Pancreas (tissue), 10 donors: ENCODE results near the gene PNPO. TPM values are rescaled to one million over a fixed set of nuclear protein-coding genes. Genes with fewer than 3 reads are reported as not detected.

Experiments used
- ATAC-seq, 4 donors: fragments of 200-7000 bp; cut with Tn5 transposase; one replicate each; pipeline versions ENCODE4 v1.8.0 to v1.9.1; 2020; ENCODE audit warnings: mild to moderate bottlenecking in 4 of 4, moderate library complexity in 4 of 4
- DNase-seq, 6 donors: peaks; one replicate each; pipeline ENCODE4 v3.0.0-alpha.2; 2020
- FAIRE-seq: peaks from 2 replicates; lab custom pipeline; 2012; peaks lifted over from hg19 to GRCh38; lab: Jason Lieb, UNC
- H3K27ac ChIP-seq, 4 donors: fragments of 200-600 bp; sonication (generic); 1 replicate in 3 of 4; 2 replicates in 1 of 4; pipeline versions ENCODE4 v1.5.0 to v1.8.0; 2020
- H3K27me3 ChIP-seq, 4 donors: fragments of 200-600 bp; one replicate each; pipeline ENCODE4 v1.8.0; 2021
- H3K36me3 ChIP-seq, 3 donors: fragments of 200-600 bp; sonication (generic) in 1 of 3; one replicate each; pipeline versions ENCODE4 v1.5.0 to v1.8.0; 2020 to 2021
- H3K4me1 ChIP-seq, 3 donors: fragments of 200-600 bp; one replicate each; pipeline ENCODE4 v1.8.0; 2021
- H3K4me3 ChIP-seq, 4 donors: fragments of 200-600 bp; sonication (generic) in 2 of 4; one replicate each; pipeline versions ENCODE4 v1.5.0 to v1.8.0; 2020 to 2021
- H3K9me3 ChIP-seq, 4 donors: fragments of 200-600 bp; one replicate each; pipeline ENCODE4 v1.8.0; 2021
- WGBS, 2 donors: extraction: QIAGEN DNeasy Blood & Tissue Kit; methylation state at CpG; one replicate each; pipeline ENCODE4 v1.1.7; 2013; 5-methylcytosine and 5-hydroxymethylcytosine counted together
- intact Hi-C, 3 donors: fragments of 100-400 bp; cut with DNase I; formaldehyde crosslinking; loops; one replicate each; pipeline versions ENCODE4 v1.11.1 to v1.14.2; 2022
- polyA plus RNA-seq, 2 donors: library from polyadenylated mRNA; stranded (reverse); fragments of 200-250 nt; gene quantifications; one replicate each; pipeline ENCODE4 v1.2.3, GENCODE V29; 2013
- total RNA-seq, 6 donors: library from RNA; stranded (reverse); fragmentation: NEBNext Ultra II Directional in 4 of 6; extraction: Animal tissue kit (Norgen Biotek cat#: 25700) in 4 of 6; gene quantifications; one replicate each; pipeline versions ENCODE4 v1.2.1 to v1.2.4, GENCODE V29; 2021 to 2023
- TF ChIP-seq, protein P1 (sequence below), 4 donors: fragments of 200-600 bp; sonication (generic) in 3 of 4; IDR thresholded peaks; one replicate each; pipeline versions ENCODE4 v1.5.0 to v1.8.0; 2021; ENCODE audit warnings: antibody characterized with exemption in 4 of 4
- donor health status: healthy with polysubstance abuse.
- donor health status: DM: no; HTN: no; CAD: no; lungs with moderate emphysema.
- donor health status: DM: no; HTN: no; CAD: no.
- donor health status: control.
- donor health status: control.
- donor health status: Bipolar disorder and iron deficiency.
- donor health status: DM: yes; HTN: yes; CAD: no.
- donor health status: DM: no; HTN: no; CAD: no.
- donor health status: DM: no; HTN: no; CAD: no.
- donor health status: DM: yes; HTN: yes; CAD: no.

PNPO gene
- total and polyA plus RNA-seq, 8 donors: 6.5 to 23.5 (median 16.2) TPM

DNA sequence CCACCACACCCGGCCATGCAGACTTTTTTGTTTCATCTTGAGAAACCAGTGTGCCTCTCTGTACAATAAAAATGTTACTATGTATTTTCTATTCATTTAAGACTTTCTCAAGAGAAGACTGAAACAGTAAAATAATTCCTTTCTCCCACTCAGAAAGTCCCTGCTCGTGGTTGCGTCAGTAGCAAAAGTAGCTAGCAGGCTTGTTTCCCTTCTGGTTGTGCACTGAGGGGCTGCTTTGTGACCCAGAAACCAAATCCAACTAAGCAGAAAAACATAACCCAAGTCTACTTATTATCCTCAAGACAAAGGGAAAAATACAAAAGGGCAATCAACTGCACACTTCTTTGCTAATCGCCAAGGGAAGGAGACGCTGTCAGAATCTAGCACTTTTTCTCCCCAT, 3.4 kb upstream of the PNPO start:
- Histone ChIP-seq H3K4me3 (no peak overlapping the region), H3K27ac (no peak overlapping the region), H3K36me3 (no peaks in the 10 kb centered on the region), H3K4me1 (peaks cover 0 to 13% (median 0%) of the 10 kb centered on the region in 3 donors), H3K27me3 (no peaks in the 10 kb centered on the region), H3K9me3 (no peaks in the 10 kb centered on the region)
- ATAC-seq: no peak
- no peak for DNase-seq
- intact Hi-C loops: no loop called here
- WGBS, 2 donors: 92 to 94% methylated on average over 5 of the region's 5 CpGs
- TF ChIP-seq, protein P1, sequence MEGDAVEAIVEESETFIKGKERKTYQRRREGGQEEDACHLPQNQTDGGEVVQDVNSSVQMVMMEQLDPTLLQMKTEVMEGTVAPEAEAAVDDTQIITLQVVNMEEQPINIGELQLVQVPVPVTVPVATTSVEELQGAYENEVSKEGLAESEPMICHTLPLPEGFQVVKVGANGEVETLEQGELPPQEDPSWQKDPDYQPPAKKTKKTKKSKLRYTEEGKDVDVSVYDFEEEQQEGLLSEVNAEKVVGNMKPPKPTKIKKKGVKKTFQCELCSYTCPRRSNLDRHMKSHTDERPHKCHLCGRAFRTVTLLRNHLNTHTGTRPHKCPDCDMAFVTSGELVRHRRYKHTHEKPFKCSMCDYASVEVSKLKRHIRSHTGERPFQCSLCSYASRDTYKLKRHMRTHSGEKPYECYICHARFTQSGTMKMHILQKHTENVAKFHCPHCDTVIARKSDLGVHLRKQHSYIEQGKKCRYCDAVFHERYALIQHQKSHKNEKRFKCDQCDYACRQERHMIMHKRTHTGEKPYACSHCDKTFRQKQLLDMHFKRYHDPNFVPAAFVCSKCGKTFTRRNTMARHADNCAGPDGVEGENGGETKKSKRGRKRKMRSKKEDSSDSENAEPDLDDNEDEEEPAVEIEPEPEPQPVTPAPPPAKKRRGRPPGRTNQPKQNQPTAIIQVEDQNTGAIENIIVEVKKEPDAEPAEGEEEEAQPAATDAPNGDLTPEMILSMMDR (IDR thresholded peaks at IDR 0.05): no peak
- FAIRE-seq: no peak

DNA sequence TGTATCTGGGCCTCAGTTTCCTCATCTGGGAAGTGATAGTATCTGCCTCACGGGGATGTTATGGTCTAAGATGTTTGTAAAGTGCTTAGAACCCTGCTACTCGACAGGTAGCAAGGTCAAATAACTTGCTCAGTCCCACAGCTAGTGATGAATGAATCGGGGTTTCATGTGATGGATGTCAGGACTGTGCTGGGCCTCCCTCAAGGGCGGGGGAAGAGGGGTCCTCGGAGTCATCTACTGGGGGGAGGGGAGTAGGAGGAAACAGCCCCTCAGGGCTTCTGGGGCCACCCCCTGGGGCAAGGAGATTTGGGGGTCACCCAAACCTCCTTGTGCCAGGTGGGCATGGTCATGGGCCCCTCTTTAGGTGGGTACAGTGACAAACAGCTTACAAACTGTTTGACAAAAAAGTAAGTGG, 732 bp downstream of the PNPO start:
- peak in 1 of 6 donors; percentile 37 for DNase-seq
- peak overlapping the region; percentile 54 to 82 (median 79) for H3K27ac ChIP-seq
- no peak for FAIRE-seq
- 6 to 7% methylated on average over 5 of the region's 5 CpGs for WGBS, 2 donors
- no peaks in the 10 kb centered on the region for H3K9me3 ChIP-seq
- no peaks in the 10 kb centered on the region for H3K27me3 ChIP-seq
- intact Hi-C loops: no loop called here
- no peak for ATAC-seq
- TF ChIP-seq, protein P1 (IDR thresholded peaks at IDR 0.05): no peak
- peak overlapping the region; percentile 37 to 68 (median 56) for H3K4me3 ChIP-seq
- H3K36me3 ChIP-seq: no peaks in the 10 kb centered on the region
- peaks cover 21 to 40% (median 21%) of the 10 kb centered on the region in 3 donors for H3K4me1 ChIP-seq

GRCh38 chr17:47942568-47942967, 1.2 kb downstream of the PNPO start:
- peak overlapping the region in 1 of 4 donors; percentile 82 for H3K27ac ChIP-seq
- no peaks in the 10 kb centered on the region for H3K36me3 ChIP-seq
- H3K4me1 ChIP-seq: peaks cover 24 to 44% (median 25%) of the 10 kb centered on the region in 3 donors
- H3K27me3 ChIP-seq: no peaks in the 10 kb centered on the region
- ATAC-seq (no peak), FAIRE-seq (no peak), DNase-seq (peak in 1 of 6 donors; percentile 7)
- 66 to 73% methylated on average over 6 of the region's 6 CpGs for WGBS, 2 donors
- H3K4me3 ChIP-seq: peak overlapping the region in 2 of 4 donors; percentile 62 to 68
- no peaks in the 10 kb centered on the region for H3K9me3 ChIP-seq
- TF ChIP-seq, protein P1 (IDR thresholded peaks at IDR 0.05): no peak
- intact Hi-C loops: no loop called here

- ATAC-seq: no peak
- intact Hi-C loops: no loop called here
- peaks cover 42 to 67% (median 49%) of the 10 kb centered on the region in 3 donors for H3K4me1 ChIP-seq
Observed at GRCh38 chr17:47945080-47945479, 3.7 kb downstream of the PNPO start.

More at GRCh38 chr17:47945080-47945479, 3.7 kb downstream of the PNPO start:
- WGBS, 2 donors: 70 to 72% methylated on average over 8 of the region's 8 CpGs
- no peaks in the 10 kb centered on the region for H3K9me3 ChIP-seq
- H3K27ac ChIP-seq: peak overlapping the region in 3 of 4 donors; percentile 47 to 97 (median 95)
- TF ChIP-seq, protein P1 (IDR thresholded peaks at IDR 0.05): no peak
- H3K27me3 ChIP-seq: no peaks in the 10 kb centered on the region
- FAIRE-seq: no peak
- H3K36me3 ChIP-seq: no peaks in the 10 kb centered on the region
- H3K4me3 ChIP-seq: no peak overlapping the region
- no peak for DNase-seq
